Measurements from ENCODE around the gene TEAD4. TPM values are rescaled to one million over a fixed set of nuclear protein-coding genes. Genes with fewer than 3 reads are reported as not detected.

TEAD4 gene
- total RNA-seq, 2 donors from 2014 or later = 14.1 to 35.3 TPM

DNA sequence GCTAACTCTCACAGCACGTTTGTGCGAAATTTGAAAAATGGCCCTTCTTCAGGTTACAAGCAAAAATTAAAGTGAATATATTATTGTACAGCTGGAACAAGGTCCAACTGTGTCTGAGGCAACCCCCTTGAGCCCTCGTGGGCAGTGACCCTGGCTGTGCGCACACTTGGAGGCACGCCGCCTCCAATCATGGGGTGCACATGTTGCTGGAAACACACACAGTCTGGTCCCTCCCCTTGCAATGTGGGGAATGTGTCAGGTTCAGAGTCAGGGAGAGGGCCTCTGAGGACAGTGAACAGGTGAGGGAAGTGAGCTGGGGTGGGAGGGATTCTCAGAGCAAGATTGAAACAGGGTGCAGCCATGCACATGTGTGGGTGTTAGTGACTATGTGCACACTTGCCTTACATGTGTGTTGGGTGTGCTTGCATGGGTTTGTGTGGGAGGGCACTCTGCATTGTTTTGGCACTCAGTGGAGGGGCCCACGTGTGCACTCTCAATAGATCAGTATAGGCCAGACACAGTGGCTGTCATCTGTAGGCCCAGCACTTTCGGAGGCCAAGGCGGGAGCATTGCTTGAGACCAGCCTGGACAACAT is 127.6 kb downstream of the TEAD4 start:
- peak; percentile 56 for DNase-seq (ENCODE audit: low spot score)
- intact Hi-C loops (cut with DNase I) = no loop called here

DNA sequence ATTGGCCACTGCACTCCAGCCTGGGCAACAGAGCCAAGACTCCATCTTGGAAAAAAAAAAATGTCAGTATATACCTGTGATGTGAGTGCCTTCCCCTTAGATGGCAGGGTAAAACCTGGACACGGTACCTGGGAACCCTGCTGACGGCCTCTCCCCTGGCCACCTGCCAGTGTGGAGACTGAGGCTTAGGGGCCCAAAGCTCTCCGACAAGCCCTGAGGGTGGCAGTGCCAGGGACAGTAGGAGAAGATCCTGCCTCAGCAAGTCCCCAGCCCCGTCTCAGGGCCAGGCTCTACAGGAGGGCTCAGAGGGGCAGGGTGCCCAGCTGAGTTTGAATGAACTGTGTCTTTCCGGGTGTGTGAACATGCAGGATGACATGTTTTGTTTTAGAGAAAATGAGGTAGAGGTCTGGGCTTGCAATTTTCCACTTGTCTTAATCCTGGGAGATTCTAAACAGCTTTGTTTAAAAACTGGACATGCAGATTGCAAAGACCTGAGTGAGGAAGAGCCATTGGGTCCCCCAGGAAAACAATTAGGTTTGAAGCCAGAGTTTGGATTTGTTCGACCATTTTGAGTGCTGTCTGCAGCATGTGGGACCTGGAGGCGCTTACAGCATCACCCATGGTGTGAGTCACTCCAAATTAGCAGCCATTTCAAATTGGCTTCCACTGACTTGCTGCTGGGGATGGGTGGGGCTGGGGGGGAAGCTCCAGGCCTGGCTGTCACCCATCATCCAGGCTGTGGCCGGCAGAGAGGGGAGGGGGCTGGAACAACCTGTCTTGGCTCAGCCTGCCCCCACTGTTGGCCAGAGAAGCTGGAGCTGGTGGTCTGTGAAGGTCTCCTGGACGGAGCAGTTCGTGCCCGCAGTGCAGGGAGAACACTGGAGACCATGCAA is 128.8 kb downstream of the TEAD4 start:
- DNase-seq (ENCODE audit: low spot score) = peak; percentile 62
- intact Hi-C loops (cut with DNase I) = no loop called here

DNA sequence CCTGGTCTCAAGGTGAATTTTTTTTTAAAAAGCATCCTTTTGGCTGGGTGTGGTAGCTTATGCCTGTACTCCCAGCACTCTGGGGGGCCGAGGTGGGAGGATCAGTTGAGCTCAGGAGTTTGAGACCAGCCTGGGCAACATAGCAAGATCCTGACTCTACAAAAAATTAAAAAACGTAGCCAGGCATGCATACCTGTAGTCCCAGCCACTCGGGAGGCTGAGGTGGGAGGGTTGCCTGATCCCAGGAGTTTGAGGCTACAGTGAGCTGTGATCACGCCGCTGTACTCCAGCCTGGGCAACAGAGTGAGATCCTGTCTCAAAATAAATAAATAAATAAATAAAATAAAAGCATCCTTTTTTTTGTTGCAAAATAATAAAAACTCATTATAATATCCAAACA is 130.4 kb downstream of the TEAD4 start:
- intact Hi-C loops (cut with DNase I) = no loop called here
- DNase-seq (ENCODE audit: low spot score) = no peak

Other genes starting within 250 kb of the TEAD4 start
- 10 to 100 TPM; 35.7 to 43.1 TPM for gene FKBP4, start 164.4 kb upstream of the TEAD4 start, total RNA-seq
- 10 to 100 TPM; 16.7 to 28.3 TPM for gene ITFG2, start 146.7 kb upstream of the TEAD4 start, total RNA-seq
- gene NRIP2, start 124.4 kb upstream of the TEAD4 start, total RNA-seq = 1 to 10 TPM; 3.6 to 3.7 TPM
- gene TEX52, start 102.4 kb upstream of the TEAD4 start, total RNA-seq = not detected
- gene FOXM1, start 82.2 kb upstream of the TEAD4 start, total RNA-seq = under 1 TPM; 0.24 to 0.79 TPM
- gene RHNO1, start 82.2 kb upstream of the TEAD4 start, total RNA-seq = 1 to 10 TPM; 8.4 to 8.8 TPM
- 10 to 100 TPM; 19.5 to 23.6 TPM for gene TULP3, start 68.5 kb upstream of the TEAD4 start, total RNA-seq
- 10 to 100 TPM; 34.2 to 38.5 TPM for gene TSPAN9, start 118.0 kb downstream of the TEAD4 start, total RNA-seq

All from posterior vena cava (tissue), 2 donors.